HCT116 (cell line): ENCODE results near the gene ACTR6. TPM values are rescaled to one million over a fixed set of nuclear protein-coding genes. Genes with fewer than 3 reads are reported as not detected.

Source experiments
- ATAC-seq: fragments of 200-7000 bp; cut with Tn5 transposase; 2 replicates; pipeline ENCODE4 v1.9.1; 2020; ENCODE audit warnings: mild to moderate bottlenecking, moderate library complexity
- BruUV-seq: library from RNA; stranded (reverse); fragments of 400-500 nt; replicated peaks from 2 replicates; lab custom pipeline; 2021; lab: Mats Ljungman, UMichigan
- CTCF ChIA-PET: fragments of 300-600 bp; sonication (Branson Sonifier 250); formaldehyde crosslinking; loops from one replicate; lab custom pipeline; 2021; ENCODE audit warnings: antibody characterized with exemption; lab: Charles Lee
- POLR2A ChIA-PET: fragments of 300-600, 350-600 bp; sonication (Branson Sonifier 250); formaldehyde crosslinking; loops from one replicate; lab custom pipeline; 2021; ENCODE audit warnings: antibody characterized with exemption; lab: Charles Lee
- RAD21 ChIA-PET, 2 experiments: fragments of 300-600 bp; sonication (Branson Sonifier 250); formaldehyde crosslinking; loops; one replicate each; lab custom pipeline; 2023; ENCODE audit warnings: low total read pairs in 2 of 2; ENCODE audit not compliant: uncharacterized antibody in 2 of 2, unreplicated experiment in 2 of 2, low non-redundant PET in 1 of 2; lab: Charles Lee
- DNase-seq: peaks from one replicate; pipeline ENCODE4 v3.0.0-alpha.2; 2010; ENCODE audit warnings: low read depth, low spot score
- H2AFZ ChIP-seq: fragments of 200-600 bp; shearing (Covaris generic), sonication (generic); 2 replicates; pipeline ENCODE4 v1.6.1; 2017; ENCODE audit warnings: low read depth, mixed run types, mixed read lengths, antibody characterized with exemption, low read length; ENCODE audit not compliant: poor library complexity, severe bottlenecking
- H3K27ac ChIP-seq: 2 replicates; pipeline ENCODE4 v1.5.1; 2012; ENCODE audit warnings: low read depth, low read length
- H3K27me3 ChIP-seq: fragments of 200-600 bp; sonication (generic); 2 replicates; pipeline ENCODE4 v1.6.1; 2016; ENCODE audit warnings: mixed run types, low read length, mixed read lengths; ENCODE audit not compliant: insufficient read depth
- H3K36me3 ChIP-seq, 2 experiments: fragments of 200-500 bp in 1 of 2; fragments of 200-600 bp in 1 of 2; sonication (Bioruptor generic) in 1 of 2; sonication (generic) in 1 of 2; 2 replicates each; pipeline versions ENCODE4 v1.5.1 to v1.6.1; 2014 to 2016; ENCODE audit warnings: low read length in 2 of 2, inconsistent platforms in 1 of 2, mixed read lengths in 1 of 2, mixed run types in 1 of 2; ENCODE audit not compliant: insufficient read depth in 2 of 2, control insufficient read depth in 1 of 2
- H3K4me1 ChIP-seq, 2 experiments: fragments of 200-600 bp in 1 of 2; sonication (generic) in 1 of 2; 2 replicates each; pipeline versions ENCODE4 v1.5.1 to v1.6.1; 2012 to 2017; ENCODE audit warnings: low read length in 2 of 2, inconsistent platforms in 1 of 2, mild to moderate bottlenecking in 1 of 2, mixed read lengths in 1 of 2, mixed run types in 1 of 2, moderate library complexity in 1 of 2; ENCODE audit not compliant: insufficient read depth in 2 of 2, control insufficient read depth in 1 of 2
- H3K4me2 ChIP-seq: fragments of 200-600 bp; sonication (generic); 2 replicates; pipeline ENCODE4 v1.6.1; 2017; ENCODE audit warnings: mixed run types, low read length, mixed read lengths
- H3K4me3 ChIP-seq, 2 experiments: fragments of 200-600 bp in 1 of 2; sonication (generic) in 1 of 2; replicated peaks in 1 of 2; 2 replicates each; pipeline ENCODE4 v1.5.1; 2011 to 2016; ENCODE audit warnings: low read length in 2 of 2, control low read depth in 1 of 2, low read depth in 1 of 2, mild to moderate bottlenecking in 1 of 2, mixed read lengths in 1 of 2, mixed run types in 1 of 2
- H3K79me2 ChIP-seq: fragments of 200-600 bp; sonication (generic); 2 replicates; pipeline ENCODE4 v1.6.1; 2017; ENCODE audit warnings: mild to moderate bottlenecking, mixed run types, low read length, moderate library complexity, mixed read lengths; ENCODE audit not compliant: insufficient read depth
- H3K9ac ChIP-seq: fragments of 200-600 bp; sonication (generic); 2 replicates; pipeline ENCODE4 v1.6.1; 2016; ENCODE audit warnings: low read length, mixed read lengths
- H3K9me2 ChIP-seq: fragments of 200-600 bp; sonication (generic), shearing (Covaris generic); 2 replicates; pipeline ENCODE4 v1.6.1; 2017; ENCODE audit warnings: mixed run types, mild to moderate bottlenecking, moderate library complexity; ENCODE audit not compliant: insufficient read depth
- H3K9me3 ChIP-seq, 2 experiments: fragments of 200-500 bp in 1 of 2; fragments of 200-600 bp in 1 of 2; sonication (Bioruptor generic) in 1 of 2; sonication (generic) in 1 of 2; 2 replicates each; pipeline ENCODE4 v1.6.1; 2014 to 2017; ENCODE audit warnings: low read length in 2 of 2, mixed read lengths in 2 of 2, inconsistent platforms in 1 of 2, low read depth in 1 of 2, mild to moderate bottlenecking in 1 of 2, mixed run types in 1 of 2, moderate library complexity in 1 of 2; ENCODE audit not compliant: control insufficient read depth in 1 of 2, insufficient read depth in 1 of 2
- H4K20me1 ChIP-seq: fragments of 200-600 bp; sonication (generic), shearing (Covaris generic); 2 replicates; pipeline ENCODE4 v1.6.1; 2017; ENCODE audit warnings: mixed run types, mild to moderate bottlenecking, moderate library complexity; ENCODE audit not compliant: insufficient read depth
- CBX3 ChIP-seq: IDR thresholded peaks from 2 replicates; pipeline ENCODE4 v1.6.1; 2012; ENCODE audit warnings: low read depth
- EGR1 ChIP-seq: IDR thresholded peaks from 2 replicates; pipeline ENCODE4 v1.6.1; 2012; ENCODE audit warnings: low read depth
- JUND ChIP-seq: IDR thresholded peaks from 2 replicates; pipeline ENCODE4 v1.6.1; 2012
- POLR2AphosphoS5 ChIP-seq: IDR thresholded peaks from 2 replicates; pipeline ENCODE4 v1.6.1; 2011; ENCODE audit warnings: mild to moderate bottlenecking, low read depth, low read length, moderate library complexity
- SIN3A ChIP-seq: IDR thresholded peaks from 2 replicates; pipeline ENCODE4 v1.6.1; 2012; ENCODE audit warnings: low read depth
- SP1 ChIP-seq: IDR thresholded peaks from 2 replicates; pipeline ENCODE4 v1.6.1; 2012; ENCODE audit warnings: low read depth
- YY1 ChIP-seq: IDR thresholded peaks from 2 replicates; pipeline ENCODE4 v1.6.1; 2011; ENCODE audit warnings: low read length, low read depth, moderate library complexity, mild to moderate bottlenecking; ENCODE audit not compliant: insufficient replicate concordance; ENCODE audit errors: extremely low read depth
- ZFX ChIP-seq: fragments of 450-650 bp; IDR thresholded peaks from 2 replicates; pipeline ENCODE4 v1.6.1; 2017
- intact Hi-C: fragments of 100-400 bp; cut with micrococcal nuclease; formaldehyde crosslinking; loops from 2 replicates; pipeline ENCODE4 v1.10.0; 2022
- total RNA-seq: library from RNA; stranded (reverse); gene quantifications from one replicate; pipeline ENCODE4 v1.2.1, GENCODE V29; 2021; ENCODE audit not compliant: unreplicated experiment
- TF ChIP-seq, protein P1 (sequence below): IDR thresholded peaks from 2 replicates; pipeline ENCODE4 v1.6.1; 2012

ACTR6 gene
- total RNA-seq, 1 experiment from 2014 or later = 40.4 TPM

GRCh38 chr12:100199347-100200149 lies 1.1 kb upstream of the ACTR6 start:
- Histone ChIP-seq H3K4me3 (peak overlapping the region; percentile 84 to 94), H3K4me1 (peaks cover 8 to 34% of the 10 kb centered on the region in 2 experiments), H2AFZ (peak overlapping the region; percentile 50), H3K9me2 (no peaks in the 10 kb centered on the region), H3K27ac (peak overlapping the region; percentile 72), H3K9ac (peak overlapping the region; percentile 77), H3K79me2 (peaks cover 31% of the 10 kb centered on the region), H3K27me3 (no peaks in the 10 kb centered on the region), H3K36me3 (peaks cover 0 to 9% of the 10 kb centered on the region in 2 experiments; a peak in 1 of 4 replicates), H3K9me3 (no peaks in the 10 kb centered on the region), H3K4me2 (peak overlapping the region; percentile 79), H4K20me1 (no peaks in the 10 kb centered on the region)
- CTCF ChIA-PET = interaction anchor here (0.8 to 1.5 kb wide), 2 partner anchors 45 to 205 kb away, joined by 3 read pairs; no protein-coding TSS in a partner anchor
- TF ChIP-seq JUND = no peak
- peak; percentile 63 for TF ChIP-seq POLR2AphosphoS5
- TF ChIP-seq YY1 = peak; percentile 14
- peak; percentile 22; the same call in 1 of the 2 replicates for TF ChIP-seq SP1
- peak; percentile 33; the same call in 1 of the 2 replicates for TF ChIP-seq EGR1
- TF ChIP-seq CBX3 = no peak
- TF ChIP-seq SIN3A = peak; percentile 51
- TF ChIP-seq, protein P1, sequence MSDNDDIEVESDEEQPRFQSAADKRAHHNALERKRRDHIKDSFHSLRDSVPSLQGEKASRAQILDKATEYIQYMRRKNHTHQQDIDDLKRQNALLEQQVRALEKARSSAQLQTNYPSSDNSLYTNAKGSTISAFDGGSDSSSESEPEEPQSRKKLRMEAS = peak; percentile 50
- peak; percentile 71 for TF ChIP-seq ZFX
- POLR2A ChIA-PET = interaction anchor here (1.7 kb wide), 1 partner anchor 68 kb away, joined by 8 read pairs; the partner anchor contains the start of genes DEPDC4 and SCYL2
- no TSS peak for BruUV-seq
- peak; percentile 52 for DNase-seq
- intact Hi-C loops = loop anchor here (2.0 kb wide), 2 partner anchors 57 to 67 kb away; partner anchors contain the start of genes BLTP3B, DEPDC4 and SCYL2
- RAD21 ChIA-PET = no interaction called here
- ATAC-seq = peak; percentile 83
